T47D (cell line): ENCODE data around the gene SLC39A5.

Experiments
- DNase-seq, 2 experiments: peaks; one replicate each; pipeline versions ENCODE4 v3.0.0 to v3.0.0-alpha.2; 2011 to 2012; ENCODE audit warnings: low read depth in 1 of 2, low spot score in 1 of 2
- JUND ChIP-seq: IDR thresholded peaks from 2 replicates; pipeline ENCODE4 v1.6.1; 2012; ENCODE audit warnings: low read depth
- in situ Hi-C: cut with HindIII; loops from 2 replicates; pipeline ENCODE4 v1.10.0; 2016; ENCODE audit warnings: low sequenced_read_pairs, low pct_unique_long_range_greater_than_20kb

SLC39A5 gene

DNA sequence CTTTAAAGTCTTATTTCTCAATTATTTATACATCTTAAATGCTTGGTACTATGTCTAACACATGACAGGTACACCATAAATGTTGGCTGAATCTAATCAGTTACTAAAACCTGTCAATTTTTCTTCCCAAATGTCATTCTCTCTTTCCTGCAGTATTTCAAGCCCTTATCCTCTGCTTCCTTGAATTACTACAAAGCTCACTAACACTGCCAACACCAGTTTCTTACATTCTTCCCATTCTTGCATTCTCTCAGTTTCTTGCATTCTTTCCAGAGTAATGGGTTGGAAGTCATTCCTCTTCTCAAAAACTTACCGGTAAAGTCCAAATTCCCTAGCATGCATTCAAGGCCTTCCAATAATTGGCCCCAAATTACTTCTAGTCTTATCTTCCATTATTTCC, 31.0 kb upstream of the SLC39A5 start:
- DNase-seq, result no peak
- in situ Hi-C loops, result no loop called here

GRCh38 chr12:56202366-56202765, 27.5 kb upstream of the SLC39A5 start:
- DNase-seq, result no peak
- in situ Hi-C loops, result no loop called here
- no peak for TF ChIP-seq JUND

More for the DNA sequence above, 31.0 kb upstream of the SLC39A5 start:
- no peak for TF ChIP-seq JUND

DNA sequence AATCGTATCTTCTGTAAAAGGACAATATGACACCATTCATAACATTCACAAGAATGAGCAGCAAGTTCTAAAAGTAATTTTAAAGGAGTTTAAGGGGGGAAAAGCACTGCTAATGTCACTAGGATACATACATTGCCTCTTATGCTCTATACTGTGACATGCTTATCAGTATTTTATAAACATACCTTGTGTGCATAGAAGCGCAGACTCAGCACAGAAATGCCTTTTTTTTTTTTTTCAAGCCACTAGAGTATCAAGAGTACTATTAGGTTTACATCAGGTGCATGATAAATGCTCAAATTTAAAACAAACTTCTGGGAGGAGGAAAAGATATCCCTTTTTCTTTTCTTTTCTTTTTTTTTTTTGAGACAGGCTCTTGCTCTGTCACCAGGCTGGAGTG, 27.0 kb upstream of the SLC39A5 start:
- in situ Hi-C loops, result no loop called here
- no peak for TF ChIP-seq JUND

DNA sequence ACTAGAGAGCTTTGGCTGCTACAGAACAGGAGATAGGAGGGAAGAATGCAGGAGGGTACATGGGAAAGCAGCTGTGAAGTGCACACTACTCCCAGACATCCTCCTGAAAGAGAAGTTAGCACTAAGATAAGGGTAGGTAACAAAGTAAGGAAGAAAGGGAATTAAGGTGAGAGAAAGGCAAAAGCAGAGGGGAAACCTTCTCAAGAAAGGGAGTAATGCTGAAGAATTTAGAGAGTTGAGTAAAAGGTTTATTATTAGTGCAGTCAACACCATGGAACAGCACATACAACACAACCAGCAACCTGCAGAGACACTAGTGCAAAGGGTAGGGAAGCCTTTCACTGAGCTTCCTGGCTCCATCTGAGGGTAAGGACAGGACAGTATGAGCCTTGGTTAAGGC, 25.6 kb upstream of the SLC39A5 start:
- in situ Hi-C loops, result no loop called here
- TF ChIP-seq JUND, result no peak
- no peak for DNase-seq

More for the DNA sequence above, 27.0 kb upstream of the SLC39A5 start:
- no peak for DNase-seq

DNA sequence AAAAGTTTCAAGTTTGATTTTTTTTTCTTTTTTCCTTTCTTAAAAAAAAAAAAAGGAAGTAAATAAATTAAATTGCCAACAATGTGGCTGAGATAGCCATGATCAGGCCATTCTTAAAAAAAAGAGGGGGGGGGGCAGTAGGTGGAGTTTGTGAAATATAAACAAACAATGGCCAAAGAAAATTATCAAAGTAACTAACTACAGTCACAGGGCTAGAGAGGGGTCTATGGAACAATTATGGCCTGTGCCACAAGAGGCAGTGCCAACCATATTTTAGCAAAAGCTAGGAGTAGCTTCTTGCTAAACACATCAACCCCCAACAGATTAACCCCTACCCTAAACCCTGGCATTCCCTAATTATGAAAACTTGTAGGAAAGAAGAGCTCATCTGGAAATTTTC, 24.4 kb upstream of the SLC39A5 start:
- no peak for DNase-seq
- no peak for TF ChIP-seq JUND
- in situ Hi-C loops, result no loop called here

- TF ChIP-seq JUND, result no peak
- peak in 1 of 2 experiments; percentile 72 for DNase-seq
- in situ Hi-C loops, result no loop called here
Measured at GRCh38 chr12:56206452-56207166, 23.2 kb upstream of the SLC39A5 start.

DNA sequence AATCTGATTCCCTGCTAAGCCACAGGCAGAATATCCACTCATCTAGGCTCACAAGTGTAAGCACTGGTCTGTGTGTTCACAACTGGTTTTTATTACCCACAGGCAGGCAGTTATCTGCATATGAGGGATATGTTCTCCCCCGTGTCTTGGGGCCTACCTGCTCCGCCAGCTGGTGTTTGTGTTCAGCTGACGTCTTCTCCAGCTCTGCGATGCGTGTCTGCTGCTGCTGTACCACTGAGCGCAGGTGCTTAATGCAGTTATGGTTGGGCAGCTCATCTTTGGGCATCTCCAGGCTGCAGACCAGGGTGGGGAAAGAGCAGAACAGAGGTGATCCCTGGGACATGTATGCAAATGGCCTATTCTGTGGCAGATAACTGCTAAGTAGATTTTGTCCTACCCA, 21.8 kb upstream of the SLC39A5 start:
- no peak for TF ChIP-seq JUND
- no peak for DNase-seq
- in situ Hi-C loops, result no loop called here

- TF ChIP-seq JUND, result no peak
- in situ Hi-C loops, result no loop called here
- DNase-seq, result no peak
Measured at GRCh38 chr12:56212361-56212760, 17.5 kb upstream of the SLC39A5 start.

DNA sequence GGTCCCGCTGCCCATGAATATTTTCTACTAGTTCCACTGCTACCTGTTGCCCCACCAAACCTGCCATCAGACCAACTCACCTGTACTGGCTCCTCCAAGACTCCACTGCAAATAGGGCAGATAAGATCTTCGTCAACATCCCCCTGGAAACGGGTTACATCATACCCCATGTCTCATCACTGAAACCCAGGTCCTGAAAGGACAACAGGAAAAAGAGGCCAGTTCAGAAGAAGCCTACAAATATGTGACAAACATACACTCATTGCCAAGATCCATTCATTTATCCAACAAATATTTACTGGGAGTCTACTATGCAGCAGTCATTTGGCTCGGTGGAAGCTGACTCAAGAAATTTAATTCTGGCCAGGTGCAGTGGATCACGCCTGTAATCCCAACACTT, 16.0 kb upstream of the SLC39A5 start:
- DNase-seq, result no peak
- no peak for TF ChIP-seq JUND
- in situ Hi-C loops, result no loop called here

DNA sequence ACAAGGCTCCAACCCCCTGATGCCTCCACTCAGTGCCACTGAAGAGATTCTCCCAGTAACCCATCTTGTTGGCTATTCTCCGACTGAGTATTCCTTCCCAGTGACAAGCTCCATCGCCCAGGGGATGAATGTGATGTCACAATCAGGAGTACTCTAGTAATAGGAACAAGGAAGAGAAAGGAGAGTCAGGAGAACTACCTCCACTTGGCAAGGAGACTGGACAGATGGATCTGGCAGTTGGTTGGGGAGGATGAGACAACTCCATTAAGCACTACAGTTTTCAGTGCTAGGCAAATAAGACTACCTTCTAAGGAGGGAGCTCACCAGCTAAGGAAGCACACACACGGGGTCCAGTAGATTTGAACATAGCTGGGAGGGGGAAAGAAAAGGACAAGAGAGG, 13.4 kb upstream of the SLC39A5 start:
- in situ Hi-C loops, result no loop called here
- no peak for TF ChIP-seq JUND
- DNase-seq, result no peak

DNA sequence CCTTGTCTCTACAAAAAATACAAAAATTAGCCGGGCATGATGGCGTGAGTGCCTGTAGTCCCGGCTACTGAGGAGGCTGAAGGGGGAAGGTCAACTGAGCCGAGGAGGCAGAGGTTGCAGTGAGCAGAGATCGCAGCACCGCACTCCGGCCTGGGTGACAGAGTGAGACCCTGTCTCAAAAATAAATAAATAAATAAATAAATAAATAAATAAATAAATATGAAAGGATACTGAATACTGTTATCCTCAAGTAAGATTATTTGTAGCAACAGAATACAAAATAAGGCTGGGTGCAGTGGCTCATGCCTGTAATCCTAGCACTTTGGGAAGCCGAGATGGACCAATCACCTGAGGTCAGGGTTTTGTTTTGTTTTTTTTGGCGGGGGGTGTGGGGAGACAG, 10.0 kb upstream of the SLC39A5 start:
- in situ Hi-C loops, result no loop called here
- TF ChIP-seq JUND, result no peak
- no peak for DNase-seq

- peak in 1 of 2 experiments; percentile 33 for DNase-seq
- in situ Hi-C loops, result no loop called here
- no peak for TF ChIP-seq JUND
Measured at GRCh38 chr12:56220611-56221231, 9.1 kb upstream of the SLC39A5 start.

- TF ChIP-seq JUND, result no peak
- in situ Hi-C loops, result no loop called here
- peak; percentile 59 to 81 for DNase-seq
Measured at GRCh38 chr12:56221232-56221756, 8.6 kb upstream of the SLC39A5 start.
